C4-2B (cell line): Measurements from ENCODE around the gene SH3RF1.

Experiments used
- H3K27ac ChIP-seq: fragments of 450-650 bp; 2 replicates; pipeline ENCODE4 v1.5.1; 2017
- CTCF ChIP-seq: fragments of 450-650 bp; conservative IDR thresholded peaks from 2 replicates; pipeline ENCODE4 v1.5.1; 2017; ENCODE audit warnings: mild to moderate bottlenecking
- ZFX ChIP-seq: fragments of 450-650 bp; IDR thresholded peaks from 2 replicates; pipeline ENCODE4 v1.6.1; 2017

Gene SH3RF1

GRCh38 chr4:169274033-169274432 is 3.3 kb upstream of the SH3RF1 start:
- H3K27ac ChIP-seq, result no peak overlapping the region
- TF ChIP-seq CTCF (no peak), ZFX (no peak)

GRCh38 chr4:169272265-169272886 is 1.6 kb upstream of the SH3RF1 start:
- no peak overlapping the region for H3K27ac ChIP-seq
- TF ChIP-seq CTCF, result no peak
- no peak for TF ChIP-seq ZFX

GRCh38 chr4:169271692-169272007 is 894 bp upstream of the SH3RF1 start:
- TF ChIP-seq CTCF (no peak), ZFX (no peak)
- H3K27ac ChIP-seq, result peak overlapping the region; percentile 92; the same call in 1 of the 2 replicates

GRCh38 chr4:169269916-169270809 is 593 bp downstream of the SH3RF1 start:
- peak; percentile 10 for TF ChIP-seq CTCF
- peak; percentile 71 for TF ChIP-seq ZFX
- peak overlapping the region; percentile 92 for H3K27ac ChIP-seq

- H3K27ac ChIP-seq, result no peak overlapping the region
These were observed 1.6 kb downstream of the SH3RF1 start for GRCh38 chr4:169268951-169269760.

GRCh38 chr4:169267070-169267469 is 3.7 kb downstream of the SH3RF1 start:
- H3K27ac ChIP-seq, result no peak overlapping the region
- TF ChIP-seq ZFX, result no peak
- no peak for TF ChIP-seq CTCF

More at GRCh38 chr4:169268951-169269760, 1.6 kb downstream of the SH3RF1 start:
- TF ChIP-seq ZFX (no peak), CTCF (no peak)

GRCh38 chr4:169266661-169267060 is 4.1 kb downstream of the SH3RF1 start:
- TF ChIP-seq ZFX, result no peak
- TF ChIP-seq CTCF, result no peak
- no peak overlapping the region for H3K27ac ChIP-seq
